BE2C (cell line): ENCODE measurements around the gene TP73.

Source experiments
- DNase-seq: peaks from one replicate; pipeline ENCODE4 v3.0.0-alpha.2; 2020
- H3K27me3 ChIP-seq: fragments of 250-450 bp; sonication (Bioruptor Pico); 2 replicates; pipeline ENCODE4 v1.5.1; 2020; ENCODE audit warnings: mild to moderate bottlenecking
- H3K36me3 ChIP-seq: fragments of 250-450 bp; sonication (Bioruptor Pico); 2 replicates; pipeline ENCODE4 v1.5.1; 2020; ENCODE audit warnings: mild to moderate bottlenecking
- H3K4me1 ChIP-seq: fragments of 250-450 bp; sonication (Bioruptor Pico); 2 replicates; pipeline ENCODE4 v1.5.1; 2020
- H3K4me3 ChIP-seq: 2 replicates; pipeline ENCODE4 v1.5.1; 2011; ENCODE audit warnings: low read depth, low read length
- H3K9me3 ChIP-seq: fragments of 250-450 bp; sonication (Bioruptor Pico); 2 replicates; pipeline ENCODE4 v1.5.1; 2020
- TF ChIP-seq, protein P1 (sequence below): IDR thresholded peaks from 2 replicates; pipeline ENCODE4 v1.5.1; 2012; ENCODE audit warnings: mild to moderate bottlenecking, low read depth, low read length

TP73 gene

DNA sequence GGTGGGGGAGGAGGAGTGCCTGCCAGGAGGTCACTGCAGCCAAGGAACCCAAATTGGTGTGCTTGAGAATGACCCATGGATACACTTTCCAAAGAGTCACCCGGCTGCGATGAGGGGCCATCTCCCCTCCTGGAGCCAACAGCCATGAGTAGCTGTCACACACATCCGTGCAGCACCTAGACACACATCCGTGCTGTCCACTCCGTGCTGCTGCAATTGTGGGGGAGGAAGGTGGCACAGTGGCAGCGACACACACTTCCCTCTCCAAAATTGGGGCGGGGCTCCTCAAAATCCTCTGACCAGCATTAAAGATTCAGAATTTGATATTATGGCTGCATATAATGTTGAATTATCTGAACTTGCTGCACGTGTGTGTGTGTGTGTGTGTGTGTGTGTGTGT is 15.8 kb downstream of the TP73 start:
- Histone ChIP-seq H3K36me3 (no peaks in the 10 kb centered on the region), H3K9me3 (no peaks in the 10 kb centered on the region), H3K4me1 (peaks cover 28% of the 10 kb centered on the region), H3K27me3 (no peaks in the 10 kb centered on the region), H3K4me3 (no peak overlapping the region)
- TF ChIP-seq, protein P1, sequence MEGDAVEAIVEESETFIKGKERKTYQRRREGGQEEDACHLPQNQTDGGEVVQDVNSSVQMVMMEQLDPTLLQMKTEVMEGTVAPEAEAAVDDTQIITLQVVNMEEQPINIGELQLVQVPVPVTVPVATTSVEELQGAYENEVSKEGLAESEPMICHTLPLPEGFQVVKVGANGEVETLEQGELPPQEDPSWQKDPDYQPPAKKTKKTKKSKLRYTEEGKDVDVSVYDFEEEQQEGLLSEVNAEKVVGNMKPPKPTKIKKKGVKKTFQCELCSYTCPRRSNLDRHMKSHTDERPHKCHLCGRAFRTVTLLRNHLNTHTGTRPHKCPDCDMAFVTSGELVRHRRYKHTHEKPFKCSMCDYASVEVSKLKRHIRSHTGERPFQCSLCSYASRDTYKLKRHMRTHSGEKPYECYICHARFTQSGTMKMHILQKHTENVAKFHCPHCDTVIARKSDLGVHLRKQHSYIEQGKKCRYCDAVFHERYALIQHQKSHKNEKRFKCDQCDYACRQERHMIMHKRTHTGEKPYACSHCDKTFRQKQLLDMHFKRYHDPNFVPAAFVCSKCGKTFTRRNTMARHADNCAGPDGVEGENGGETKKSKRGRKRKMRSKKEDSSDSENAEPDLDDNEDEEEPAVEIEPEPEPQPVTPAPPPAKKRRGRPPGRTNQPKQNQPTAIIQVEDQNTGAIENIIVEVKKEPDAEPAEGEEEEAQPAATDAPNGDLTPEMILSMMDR = no peak
- no peak for DNase-seq

GRCh38 chr1:3668585-3669300 is 16.4 kb downstream of the TP73 start:
- peaks cover 28% of the 10 kb centered on the region for H3K4me1 ChIP-seq
- peak; percentile 91 for DNase-seq
- H3K27me3 ChIP-seq = no peaks in the 10 kb centered on the region
- TF ChIP-seq, protein P1 = no peak
- H3K9me3 ChIP-seq = no peaks in the 10 kb centered on the region
- no peaks in the 10 kb centered on the region for H3K36me3 ChIP-seq
- H3K4me3 ChIP-seq = peak overlapping the region; percentile 28

- TF ChIP-seq, protein P1 = no peak
- Histone ChIP-seq H3K9me3 (no peaks in the 10 kb centered on the region), H3K36me3 (no peaks in the 10 kb centered on the region), H3K27me3 (no peaks in the 10 kb centered on the region), H3K4me3 (no peak overlapping the region), H3K4me1 (peaks cover 28% of the 10 kb centered on the region)
- DNase-seq = no peak
These were observed 17.1 kb downstream of the TP73 start for GRCh38 chr1:3669421-3669821.

- no peak overlapping the region for H3K4me3 ChIP-seq
- TF ChIP-seq, protein P1 = no peak
- no peak for DNase-seq
- no peaks in the 10 kb centered on the region for H3K9me3 ChIP-seq
- H3K36me3 ChIP-seq = no peaks in the 10 kb centered on the region
- H3K4me1 ChIP-seq = peaks cover 28% of the 10 kb centered on the region
- H3K27me3 ChIP-seq = no peaks in the 10 kb centered on the region
These were observed 17.7 kb downstream of the TP73 start for GRCh38 chr1:3669971-3670431.

GRCh38 chr1:3670823-3671265 is 18.5 kb downstream of the TP73 start:
- no peaks in the 10 kb centered on the region for H3K9me3 ChIP-seq
- peak; percentile 63 for DNase-seq
- H3K27me3 ChIP-seq = no peaks in the 10 kb centered on the region

More at GRCh38 chr1:3670823-3671265, 18.5 kb downstream of the TP73 start:
- H3K4me1 ChIP-seq = peaks cover 28% of the 10 kb centered on the region
- no peaks in the 10 kb centered on the region for H3K36me3 ChIP-seq
- TF ChIP-seq, protein P1 = no peak
- H3K4me3 ChIP-seq = no peak overlapping the region
